WTC11 (cell line): Measurements from ENCODE around the gene CROCC2.

Experiments used
- ATF6 ChIP-seq: sonication (generic); formaldehyde crosslinking; IDR thresholded peaks from 2 replicates; pipeline ENCODE4 v1.8.1; 2023; ENCODE audit warnings: mild to moderate bottlenecking, missing genetic modification reagents
- CTCF ChIP-seq: fragments of 200-600 bp; IDR thresholded peaks from 2 replicates; pipeline ENCODE4 v1.8.0; 2022; ENCODE audit warnings: antibody characterized with exemption
- E2F1 ChIP-seq: sonication (generic); formaldehyde crosslinking; IDR thresholded peaks from 2 replicates; pipeline ENCODE4 v1.8.0; 2022; ENCODE audit warnings: mild to moderate bottlenecking, missing genetic modification reagents
- GABPB1 ChIP-seq: sonication (generic); formaldehyde crosslinking; IDR thresholded peaks from 2 replicates; pipeline ENCODE4 v1.8.1; 2023; ENCODE audit warnings: mild to moderate bottlenecking, missing genetic modification reagents
- SMAD3 ChIP-seq: sonication (generic); formaldehyde crosslinking; IDR thresholded peaks from 2 replicates; pipeline ENCODE4 v1.8.0; 2022; ENCODE audit warnings: missing genetic modification reagents, mild to moderate bottlenecking, borderline replicate concordance
- USF2 ChIP-seq: sonication (generic); formaldehyde crosslinking; IDR thresholded peaks from 2 replicates; pipeline ENCODE4 v1.8.1; 2023; ENCODE audit warnings: mild to moderate bottlenecking, missing genetic modification reagents, moderate library complexity
- ZNF219 ChIP-seq: sonication (generic); formaldehyde crosslinking; IDR thresholded peaks from 2 replicates; pipeline ENCODE4 v1.8.0; 2023; ENCODE audit warnings: missing genetic modification reagents, mild to moderate bottlenecking, borderline replicate concordance
- ZNF671 ChIP-seq: fragments of 250-450 bp; sonication (Bioruptor Pico); IDR thresholded peaks from 2 replicates; pipeline ENCODE4 v1.8.0; 2021; ENCODE audit warnings: mild to moderate bottlenecking
- TF ChIP-seq, protein P1 (sequence below): sonication (generic); formaldehyde crosslinking; IDR thresholded peaks from 2 replicates; pipeline ENCODE4 v1.8.1; 2022; ENCODE audit warnings: mild to moderate bottlenecking, moderate library complexity, missing genetic modification reagents
- TF ChIP-seq, protein P2 (sequence below): fragments of 250-450 bp; sonication (Bioruptor Pico); IDR thresholded peaks from 2 replicates; pipeline ENCODE4 v1.9.0; 2021; ENCODE audit warnings: mild to moderate bottlenecking
- TF ChIP-seq, protein P3 (sequence below): sonication (generic); formaldehyde crosslinking; IDR thresholded peaks from 2 replicates; pipeline ENCODE4 v1.8.1; 2022; ENCODE audit warnings: low read depth, missing genetic modification reagents, borderline replicate concordance

- TF ChIP-seq GABPB1 (CRISPR knock-in tag) (no peak), CTCF (no peak), ATF6 (no peak), ZNF671 (CRISPR knock-in tag) (no peak), USF2 (CRISPR knock-in tag) (no peak), ZNF219 (CRISPR knock-in tag) (no peak), E2F1 (CRISPR knock-in tag) (no peak), SMAD3 (CRISPR knock-in tag) (no peak)
- TF ChIP-seq, protein P1, sequence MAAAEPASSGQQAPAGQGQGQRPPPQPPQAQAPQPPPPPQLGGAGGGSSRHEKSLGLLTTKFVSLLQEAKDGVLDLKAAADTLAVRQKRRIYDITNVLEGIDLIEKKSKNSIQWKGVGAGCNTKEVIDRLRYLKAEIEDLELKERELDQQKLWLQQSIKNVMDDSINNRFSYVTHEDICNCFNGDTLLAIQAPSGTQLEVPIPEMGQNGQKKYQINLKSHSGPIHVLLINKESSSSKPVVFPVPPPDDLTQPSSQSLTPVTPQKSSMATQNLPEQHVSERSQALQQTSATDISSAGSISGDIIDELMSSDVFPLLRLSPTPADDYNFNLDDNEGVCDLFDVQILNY, result no peak
- TF ChIP-seq, protein P2, sequence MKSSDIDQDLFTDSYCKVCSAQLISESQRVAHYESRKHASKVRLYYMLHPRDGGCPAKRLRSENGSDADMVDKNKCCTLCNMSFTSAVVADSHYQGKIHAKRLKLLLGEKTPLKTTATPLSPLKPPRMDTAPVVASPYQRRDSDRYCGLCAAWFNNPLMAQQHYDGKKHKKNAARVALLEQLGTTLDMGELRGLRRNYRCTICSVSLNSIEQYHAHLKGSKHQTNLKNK (CRISPR knock-in tag), result no peak
- TF ChIP-seq, protein P3, sequence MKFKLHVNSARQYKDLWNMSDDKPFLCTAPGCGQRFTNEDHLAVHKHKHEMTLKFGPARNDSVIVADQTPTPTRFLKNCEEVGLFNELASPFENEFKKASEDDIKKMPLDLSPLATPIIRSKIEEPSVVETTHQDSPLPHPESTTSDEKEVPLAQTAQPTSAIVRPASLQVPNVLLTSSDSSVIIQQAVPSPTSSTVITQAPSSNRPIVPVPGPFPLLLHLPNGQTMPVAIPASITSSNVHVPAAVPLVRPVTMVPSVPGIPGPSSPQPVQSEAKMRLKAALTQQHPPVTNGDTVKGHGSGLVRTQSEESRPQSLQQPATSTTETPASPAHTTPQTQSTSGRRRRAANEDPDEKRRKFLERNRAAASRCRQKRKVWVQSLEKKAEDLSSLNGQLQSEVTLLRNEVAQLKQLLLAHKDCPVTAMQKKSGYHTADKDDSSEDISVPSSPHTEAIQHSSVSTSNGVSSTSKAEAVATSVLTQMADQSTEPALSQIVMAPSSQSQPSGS (CRISPR knock-in tag), result no peak
Observed at GRCh38 chr2:241040081-241040803, 134.1 kb downstream of the CROCC2 start.
